Measurements from ENCODE around the gene NRXN3.

The NRXN3 gene

DNA sequence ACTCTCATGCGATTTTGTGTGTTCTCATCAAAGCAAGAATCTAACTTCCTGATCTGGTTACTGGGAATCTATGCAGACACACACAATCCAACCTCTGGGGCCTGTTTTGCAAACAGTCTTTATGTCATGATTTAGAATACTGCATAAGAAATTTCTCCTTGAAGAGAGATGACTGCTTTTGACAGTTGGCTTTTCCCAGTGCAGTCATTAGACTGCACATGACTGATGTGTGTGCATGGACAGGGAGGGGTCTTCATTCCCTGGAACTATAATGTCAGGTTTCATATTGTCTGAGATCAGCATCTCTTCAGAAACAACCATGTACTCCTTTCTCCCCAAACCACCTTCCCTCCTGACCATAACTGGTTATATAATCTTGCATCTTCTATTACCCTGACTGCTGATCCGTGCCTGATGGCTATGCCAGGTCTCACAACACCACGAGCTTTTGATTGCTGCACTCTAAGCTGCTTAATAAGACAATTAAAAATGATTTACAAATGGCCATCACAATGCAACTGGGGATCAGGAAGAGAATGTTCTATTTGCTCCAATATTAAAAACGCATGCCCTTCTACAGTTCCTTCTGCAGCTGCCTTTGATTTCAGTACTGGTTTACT lies 995.4 kb downstream of the NRXN3 start:
- TF ChIP-seq, protein P1, sequence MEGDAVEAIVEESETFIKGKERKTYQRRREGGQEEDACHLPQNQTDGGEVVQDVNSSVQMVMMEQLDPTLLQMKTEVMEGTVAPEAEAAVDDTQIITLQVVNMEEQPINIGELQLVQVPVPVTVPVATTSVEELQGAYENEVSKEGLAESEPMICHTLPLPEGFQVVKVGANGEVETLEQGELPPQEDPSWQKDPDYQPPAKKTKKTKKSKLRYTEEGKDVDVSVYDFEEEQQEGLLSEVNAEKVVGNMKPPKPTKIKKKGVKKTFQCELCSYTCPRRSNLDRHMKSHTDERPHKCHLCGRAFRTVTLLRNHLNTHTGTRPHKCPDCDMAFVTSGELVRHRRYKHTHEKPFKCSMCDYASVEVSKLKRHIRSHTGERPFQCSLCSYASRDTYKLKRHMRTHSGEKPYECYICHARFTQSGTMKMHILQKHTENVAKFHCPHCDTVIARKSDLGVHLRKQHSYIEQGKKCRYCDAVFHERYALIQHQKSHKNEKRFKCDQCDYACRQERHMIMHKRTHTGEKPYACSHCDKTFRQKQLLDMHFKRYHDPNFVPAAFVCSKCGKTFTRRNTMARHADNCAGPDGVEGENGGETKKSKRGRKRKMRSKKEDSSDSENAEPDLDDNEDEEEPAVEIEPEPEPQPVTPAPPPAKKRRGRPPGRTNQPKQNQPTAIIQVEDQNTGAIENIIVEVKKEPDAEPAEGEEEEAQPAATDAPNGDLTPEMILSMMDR (IDR thresholded peaks at IDR 0.05; ENCODE audit: low read length) = no peak
- no peak for TF ChIP-seq EZH2 (IDR thresholded peaks at IDR 0.05; ENCODE audit: borderline replicate concordance, low read length)
- H3K4me1 ChIP-seq (ENCODE audit: insufficient read depth, low read length, severe bottlenecking) = no peaks in the 10 kb centered on the region
- no peaks in the 10 kb centered on the region for H3K27me3 ChIP-seq (ENCODE audit: insufficient read depth, low read length)
- no peaks in the 10 kb centered on the region for H3K79me2 ChIP-seq (ENCODE audit: insufficient read depth, low read length)
- H3F3A ChIP-seq (ENCODE audit: insufficient read depth, low read length) = no peaks in the 10 kb centered on the region
- H3K9me2 ChIP-seq (ENCODE audit: low read depth, low read length) = no peaks in the 10 kb centered on the region
- H4K20me1 ChIP-seq (ENCODE audit: insufficient read depth, low read length) = no peaks in the 10 kb centered on the region
- H3K36me3 ChIP-seq (ENCODE audit: insufficient read depth, low read length) = no peaks in the 10 kb centered on the region
- H3K4me2 ChIP-seq (ENCODE audit: low read length) = no peak overlapping the region
- no peaks in the 10 kb centered on the region for H3K9me3 ChIP-seq (ENCODE audit: low read length)
- no peak overlapping the region for H3K4me3 ChIP-seq (ENCODE audit: low read depth, low read length, poor library complexity, severe bottlenecking)
- no peak overlapping the region for H3K9ac ChIP-seq (ENCODE audit: low read length)
- no peak overlapping the region for H3K27ac ChIP-seq (ENCODE audit: low read depth, low read length, poor library complexity, severe bottlenecking)
- H2AFZ ChIP-seq (ENCODE audit: low read length) = no peak overlapping the region

DNA sequence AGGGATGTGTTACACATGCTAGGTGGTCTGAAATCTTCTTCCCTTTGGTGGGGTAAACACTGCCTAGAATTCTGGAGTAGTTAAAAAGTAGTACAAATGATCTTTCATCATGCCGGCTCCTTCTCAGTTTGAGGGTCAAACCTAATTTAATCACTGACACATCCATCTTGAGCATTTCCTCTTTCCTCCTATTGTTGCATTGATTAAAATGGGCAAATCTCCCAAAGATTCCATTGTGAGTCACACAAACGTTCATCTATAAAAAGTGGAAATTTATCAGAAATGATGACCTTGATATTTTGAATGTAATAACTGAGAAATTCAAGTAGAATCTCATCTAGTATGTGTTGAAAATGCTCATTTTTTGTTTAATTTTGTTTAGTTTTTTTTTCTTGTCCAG lies 996.0 kb downstream of the NRXN3 start:
- no peaks in the 10 kb centered on the region for H4K20me1 ChIP-seq (ENCODE audit: insufficient read depth, low read length)
- no peaks in the 10 kb centered on the region for H3K79me2 ChIP-seq (ENCODE audit: insufficient read depth, low read length)
- H3K9me3 ChIP-seq (ENCODE audit: low read length) = no peaks in the 10 kb centered on the region
- no peaks in the 10 kb centered on the region for H3K36me3 ChIP-seq (ENCODE audit: insufficient read depth, low read length)
- no peak overlapping the region for H3K4me2 ChIP-seq (ENCODE audit: low read length)
- H3F3A ChIP-seq (ENCODE audit: insufficient read depth, low read length) = no peaks in the 10 kb centered on the region
- TF ChIP-seq EZH2 (IDR thresholded peaks at IDR 0.05; ENCODE audit: borderline replicate concordance, low read length) = no peak
- TF ChIP-seq, protein P1 (IDR thresholded peaks at IDR 0.05; ENCODE audit: low read length) = no peak
- H3K4me1 ChIP-seq (ENCODE audit: insufficient read depth, low read length, severe bottlenecking) = no peaks in the 10 kb centered on the region
- H3K27me3 ChIP-seq (ENCODE audit: insufficient read depth, low read length) = no peaks in the 10 kb centered on the region
- no peak overlapping the region for H3K9ac ChIP-seq (ENCODE audit: low read length)
- H2AFZ ChIP-seq (ENCODE audit: low read length) = no peak overlapping the region
- no peak overlapping the region for H3K4me3 ChIP-seq (ENCODE audit: low read depth, low read length, poor library complexity, severe bottlenecking)
- no peak overlapping the region for H3K27ac ChIP-seq (ENCODE audit: low read depth, low read length, poor library complexity, severe bottlenecking)
- H3K9me2 ChIP-seq (ENCODE audit: low read depth, low read length) = no peaks in the 10 kb centered on the region

DNA sequence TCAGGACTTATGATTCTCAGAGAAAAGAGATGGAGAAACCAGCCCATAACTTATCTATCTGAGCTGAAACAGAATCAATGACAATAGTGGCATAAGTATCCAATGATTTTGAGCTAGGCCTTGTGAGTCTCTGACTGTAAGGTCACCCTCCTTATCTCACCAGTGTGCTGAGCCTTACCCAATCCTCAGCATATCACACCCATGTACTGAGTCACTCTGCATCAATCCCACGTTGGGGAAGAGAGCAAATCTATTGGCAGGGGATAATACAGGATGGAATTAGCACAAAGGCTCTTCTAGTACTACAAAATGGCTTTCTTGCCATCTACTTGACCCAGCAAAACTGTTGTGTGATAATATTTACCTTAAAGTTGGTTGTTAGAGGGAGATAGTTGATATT lies 997.8 kb downstream of the NRXN3 start:
- Histone ChIP-seq H3K9me3 (ENCODE audit: low read length) (no peaks in the 10 kb centered on the region), H3K79me2 (ENCODE audit: insufficient read depth, low read length) (no peaks in the 10 kb centered on the region), H3K27ac (ENCODE audit: low read depth, low read length, poor library complexity, severe bottlenecking) (no peak overlapping the region), H3K36me3 (ENCODE audit: insufficient read depth, low read length) (no peaks in the 10 kb centered on the region), H4K20me1 (ENCODE audit: insufficient read depth, low read length) (no peaks in the 10 kb centered on the region), H3K4me1 (ENCODE audit: insufficient read depth, low read length, severe bottlenecking) (no peaks in the 10 kb centered on the region), H3K9ac (ENCODE audit: low read length) (no peak overlapping the region), H3K9me2 (ENCODE audit: low read depth, low read length) (no peaks in the 10 kb centered on the region), H3K4me2 (ENCODE audit: low read length) (no peak overlapping the region), H3K27me3 (ENCODE audit: insufficient read depth, low read length) (no peaks in the 10 kb centered on the region), H3F3A (ENCODE audit: insufficient read depth, low read length) (no peaks in the 10 kb centered on the region), H3K4me3 (ENCODE audit: low read depth, low read length, poor library complexity, severe bottlenecking) (no peak overlapping the region), H2AFZ (ENCODE audit: low read length) (no peak overlapping the region)
- no peak for TF ChIP-seq EZH2 (IDR thresholded peaks at IDR 0.05; ENCODE audit: borderline replicate concordance, low read length)
- TF ChIP-seq, protein P1 (IDR thresholded peaks at IDR 0.05; ENCODE audit: low read length) = no peak

Data from OCI-LY1 (cell line).